ENCODE measurements around the gene AMOTL1.

DNA sequence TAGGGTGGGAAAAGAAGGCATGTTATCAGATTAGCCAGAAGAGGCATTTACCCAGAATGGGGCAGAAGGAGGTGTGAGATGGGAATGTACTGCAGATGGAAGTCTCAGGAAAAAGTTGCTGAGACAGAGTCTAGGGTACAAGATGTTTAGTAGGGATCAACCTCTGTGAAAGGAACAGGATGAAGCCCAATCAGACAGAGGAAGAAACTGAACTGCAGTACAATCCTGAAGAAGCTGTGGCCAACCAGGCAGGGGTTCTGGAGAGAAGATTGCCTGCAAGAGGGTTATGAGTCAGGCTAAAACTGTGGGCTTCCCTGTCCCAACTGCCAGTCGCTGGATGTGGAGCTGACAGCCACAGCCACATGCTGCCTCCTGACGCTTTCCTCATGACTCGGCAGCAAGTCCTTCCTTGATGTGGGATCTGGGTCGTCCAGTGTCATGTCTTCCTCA, 141.2 kb downstream of the AMOTL1 start:
- TF ChIP-seq, protein P1, sequence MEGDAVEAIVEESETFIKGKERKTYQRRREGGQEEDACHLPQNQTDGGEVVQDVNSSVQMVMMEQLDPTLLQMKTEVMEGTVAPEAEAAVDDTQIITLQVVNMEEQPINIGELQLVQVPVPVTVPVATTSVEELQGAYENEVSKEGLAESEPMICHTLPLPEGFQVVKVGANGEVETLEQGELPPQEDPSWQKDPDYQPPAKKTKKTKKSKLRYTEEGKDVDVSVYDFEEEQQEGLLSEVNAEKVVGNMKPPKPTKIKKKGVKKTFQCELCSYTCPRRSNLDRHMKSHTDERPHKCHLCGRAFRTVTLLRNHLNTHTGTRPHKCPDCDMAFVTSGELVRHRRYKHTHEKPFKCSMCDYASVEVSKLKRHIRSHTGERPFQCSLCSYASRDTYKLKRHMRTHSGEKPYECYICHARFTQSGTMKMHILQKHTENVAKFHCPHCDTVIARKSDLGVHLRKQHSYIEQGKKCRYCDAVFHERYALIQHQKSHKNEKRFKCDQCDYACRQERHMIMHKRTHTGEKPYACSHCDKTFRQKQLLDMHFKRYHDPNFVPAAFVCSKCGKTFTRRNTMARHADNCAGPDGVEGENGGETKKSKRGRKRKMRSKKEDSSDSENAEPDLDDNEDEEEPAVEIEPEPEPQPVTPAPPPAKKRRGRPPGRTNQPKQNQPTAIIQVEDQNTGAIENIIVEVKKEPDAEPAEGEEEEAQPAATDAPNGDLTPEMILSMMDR (IDR thresholded peaks at IDR 0.05; ENCODE audit: low read depth, low read length, poor library complexity, severe bottlenecking) = no peak
- no peak for TF ChIP-seq EZH2phosphoT487 (IDR thresholded peaks at IDR 0.05; ENCODE audit: borderline replicate concordance, low read length)

Data from DOHH2 (cell line).